ENCODE data around the gene CDK4. TPM values are rescaled to one million over a fixed set of nuclear protein-coding genes. Genes with fewer than 3 reads are reported as not detected.
"Not testable (repeated sequence)": the region's sequence is repeated elsewhere in the genome, so short reads cannot be mapped to it uniquely, and the experiment has no call there.

The CDK4 gene
- total RNA-seq, 4 donors from 2014 or later = 79.1 to 156 (median 99.0) TPM

DNA sequence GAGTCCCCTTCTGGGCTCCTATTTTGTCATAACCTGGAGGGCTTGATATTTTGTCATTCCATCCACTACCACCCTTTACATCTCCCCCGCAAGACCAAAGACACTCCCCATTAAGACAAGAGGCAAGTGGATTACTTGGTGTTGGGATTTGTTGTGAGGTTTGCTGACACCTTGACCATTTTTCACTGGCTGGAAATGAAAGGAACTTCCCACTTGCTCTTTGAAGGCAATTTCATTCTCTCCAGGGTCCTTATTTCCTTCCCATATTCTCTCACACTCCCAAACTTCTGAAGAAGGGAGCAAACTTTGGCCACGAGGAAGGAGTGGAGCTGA, 28.5 kb downstream of the CDK4 start:
- no peak for TF ChIP-seq POLR2A (IDR thresholded peaks at IDR 0.05)
- TF ChIP-seq EP300 (IDR thresholded peaks at IDR 0.05) = no peak
- TF ChIP-seq, protein P1, sequence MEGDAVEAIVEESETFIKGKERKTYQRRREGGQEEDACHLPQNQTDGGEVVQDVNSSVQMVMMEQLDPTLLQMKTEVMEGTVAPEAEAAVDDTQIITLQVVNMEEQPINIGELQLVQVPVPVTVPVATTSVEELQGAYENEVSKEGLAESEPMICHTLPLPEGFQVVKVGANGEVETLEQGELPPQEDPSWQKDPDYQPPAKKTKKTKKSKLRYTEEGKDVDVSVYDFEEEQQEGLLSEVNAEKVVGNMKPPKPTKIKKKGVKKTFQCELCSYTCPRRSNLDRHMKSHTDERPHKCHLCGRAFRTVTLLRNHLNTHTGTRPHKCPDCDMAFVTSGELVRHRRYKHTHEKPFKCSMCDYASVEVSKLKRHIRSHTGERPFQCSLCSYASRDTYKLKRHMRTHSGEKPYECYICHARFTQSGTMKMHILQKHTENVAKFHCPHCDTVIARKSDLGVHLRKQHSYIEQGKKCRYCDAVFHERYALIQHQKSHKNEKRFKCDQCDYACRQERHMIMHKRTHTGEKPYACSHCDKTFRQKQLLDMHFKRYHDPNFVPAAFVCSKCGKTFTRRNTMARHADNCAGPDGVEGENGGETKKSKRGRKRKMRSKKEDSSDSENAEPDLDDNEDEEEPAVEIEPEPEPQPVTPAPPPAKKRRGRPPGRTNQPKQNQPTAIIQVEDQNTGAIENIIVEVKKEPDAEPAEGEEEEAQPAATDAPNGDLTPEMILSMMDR (IDR thresholded peaks at IDR 0.05) = no peak
- no peak for DNase-seq (ENCODE audit: low spot score in 2 of 2)
- H3K4me1 ChIP-seq = peaks cover 0 to 22% (median 0%) of the 10 kb centered on the region in 4 donors
- H3K27me3 ChIP-seq = peaks cover 0 to 5% of the 10 kb centered on the region in 2 donors
- H3K27ac ChIP-seq = no peak overlapping the region
- no peaks in the 10 kb centered on the region for H3K9me3 ChIP-seq
- 63 to 71% methylated on average over 2 of the region's 2 CpGs for WGBS, 2 donors
- peaks cover 0 to 37% (median 10%) of the 10 kb centered on the region in 3 donors for H3K36me3 ChIP-seq
- no peak overlapping the region for H3K4me3 ChIP-seq

DNA sequence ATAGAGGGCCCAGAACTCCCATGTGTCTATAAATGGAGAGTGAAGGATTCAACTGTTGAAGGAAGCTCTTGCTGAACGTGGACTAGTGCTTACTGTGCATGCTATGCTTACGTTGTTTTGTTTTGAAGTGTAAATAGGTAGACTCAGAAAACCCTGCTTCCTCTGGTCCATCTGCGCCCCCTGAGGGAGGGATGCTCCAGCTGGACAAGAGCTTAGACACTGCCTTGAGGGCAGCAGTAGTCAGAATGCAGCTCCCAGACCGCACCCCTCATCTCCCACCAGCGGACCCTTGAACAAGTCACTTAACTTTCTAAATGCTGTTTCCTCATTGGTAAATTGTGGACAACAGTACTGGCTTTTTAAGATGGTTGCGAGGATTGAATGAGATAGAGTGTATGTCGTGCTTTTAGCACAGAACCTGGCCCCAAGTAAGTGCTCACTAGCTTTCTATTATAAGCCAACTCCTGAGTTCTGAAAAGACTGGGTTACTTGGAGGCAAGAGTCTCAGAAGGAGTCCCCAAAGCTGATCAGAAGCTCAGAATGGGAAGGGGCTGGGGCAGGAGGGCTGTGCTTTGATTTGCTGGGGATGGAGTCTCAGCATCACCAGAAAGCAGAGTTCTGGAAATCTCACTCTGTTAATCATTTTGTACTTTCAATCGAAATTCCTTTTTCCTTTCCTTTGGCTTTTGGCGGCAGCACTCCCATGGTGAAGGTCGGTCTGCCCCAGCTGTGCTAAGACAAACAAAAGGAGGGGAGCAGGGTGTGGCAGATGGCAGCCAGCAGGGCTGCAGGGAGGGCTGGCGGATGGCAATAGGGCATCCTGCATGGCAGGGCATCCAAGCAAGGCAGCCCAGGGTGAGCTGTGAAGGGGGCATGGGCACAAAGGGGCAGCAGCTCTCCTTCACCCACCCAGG, 29.1 kb downstream of the CDK4 start:
- Histone ChIP-seq H3K36me3 (peaks cover 0 to 43% (median 16%) of the 10 kb centered on the region in 3 donors), H3K27me3 (peaks cover 0 to 5% of the 10 kb centered on the region in 2 donors), H3K4me3 (no peak overlapping the region), H3K27ac (no peak overlapping the region), H3K9me3 (no peaks in the 10 kb centered on the region), H3K4me1 (peaks cover 0 to 22% (median 0%) of the 10 kb centered on the region in 4 donors)
- TF ChIP-seq, protein P1 (IDR thresholded peaks at IDR 0.05) = no peak
- TF ChIP-seq POLR2A (IDR thresholded peaks at IDR 0.05) = no peak
- no peak for TF ChIP-seq EP300 (IDR thresholded peaks at IDR 0.05)
- no peak for DNase-seq (ENCODE audit: low spot score in 2 of 2)
- WGBS, 2 donors = 50 to 59% methylated on average over 11 of the region's 11 CpGs

DNA sequence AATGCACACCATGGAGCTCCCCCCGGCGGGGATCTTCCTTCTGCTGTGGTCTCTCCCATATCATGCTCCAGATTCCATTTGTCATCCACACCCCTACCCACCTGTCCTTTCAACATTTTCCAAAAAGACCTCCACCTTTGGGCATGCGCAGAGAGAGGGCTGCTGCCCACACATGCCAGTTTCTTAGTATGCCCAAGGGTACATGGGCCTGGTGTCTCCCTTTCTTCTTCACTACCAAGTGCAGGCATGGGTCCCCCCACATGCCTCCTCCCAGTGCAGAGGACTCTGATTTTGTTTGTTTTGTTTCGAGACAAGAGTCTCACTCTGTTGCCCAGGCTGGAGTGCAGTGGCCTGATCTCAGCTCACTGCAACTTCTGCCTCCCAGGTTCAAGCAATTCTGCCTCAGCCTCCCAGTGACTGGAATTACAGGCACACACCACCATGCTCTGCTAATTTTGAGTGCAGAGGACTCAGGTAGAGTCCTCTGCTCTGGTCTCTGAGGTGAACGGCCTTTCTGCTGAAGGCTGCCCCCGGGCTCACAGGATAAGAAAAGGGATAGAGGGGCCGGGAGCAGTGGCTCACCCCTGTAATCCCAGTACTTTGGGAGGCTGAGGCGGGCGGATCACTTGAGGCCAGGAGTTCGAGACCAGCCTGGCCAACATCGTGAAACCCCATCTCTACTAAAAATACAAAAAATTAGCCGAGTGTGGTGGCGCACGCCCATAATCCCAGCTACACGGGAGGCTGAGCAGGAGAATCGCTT, 30.1 kb downstream of the CDK4 start:
- not testable (repeated sequence) for DNase-seq (ENCODE audit: low spot score in 2 of 2); H3K9me3 ChIP-seq; H3K4me3 ChIP-seq; H3K27ac ChIP-seq; H3K27me3 ChIP-seq
- 92% methylated on average over 16 of the region's 16 CpGs for WGBS, 2 donors
- Histone ChIP-seq H3K4me1 (peaks cover 0 to 15% (median 0%) of the 10 kb centered on the region in 4 donors), H3K36me3 (peaks cover 0 to 53% (median 23%) of the 10 kb centered on the region in 3 donors)

DNA sequence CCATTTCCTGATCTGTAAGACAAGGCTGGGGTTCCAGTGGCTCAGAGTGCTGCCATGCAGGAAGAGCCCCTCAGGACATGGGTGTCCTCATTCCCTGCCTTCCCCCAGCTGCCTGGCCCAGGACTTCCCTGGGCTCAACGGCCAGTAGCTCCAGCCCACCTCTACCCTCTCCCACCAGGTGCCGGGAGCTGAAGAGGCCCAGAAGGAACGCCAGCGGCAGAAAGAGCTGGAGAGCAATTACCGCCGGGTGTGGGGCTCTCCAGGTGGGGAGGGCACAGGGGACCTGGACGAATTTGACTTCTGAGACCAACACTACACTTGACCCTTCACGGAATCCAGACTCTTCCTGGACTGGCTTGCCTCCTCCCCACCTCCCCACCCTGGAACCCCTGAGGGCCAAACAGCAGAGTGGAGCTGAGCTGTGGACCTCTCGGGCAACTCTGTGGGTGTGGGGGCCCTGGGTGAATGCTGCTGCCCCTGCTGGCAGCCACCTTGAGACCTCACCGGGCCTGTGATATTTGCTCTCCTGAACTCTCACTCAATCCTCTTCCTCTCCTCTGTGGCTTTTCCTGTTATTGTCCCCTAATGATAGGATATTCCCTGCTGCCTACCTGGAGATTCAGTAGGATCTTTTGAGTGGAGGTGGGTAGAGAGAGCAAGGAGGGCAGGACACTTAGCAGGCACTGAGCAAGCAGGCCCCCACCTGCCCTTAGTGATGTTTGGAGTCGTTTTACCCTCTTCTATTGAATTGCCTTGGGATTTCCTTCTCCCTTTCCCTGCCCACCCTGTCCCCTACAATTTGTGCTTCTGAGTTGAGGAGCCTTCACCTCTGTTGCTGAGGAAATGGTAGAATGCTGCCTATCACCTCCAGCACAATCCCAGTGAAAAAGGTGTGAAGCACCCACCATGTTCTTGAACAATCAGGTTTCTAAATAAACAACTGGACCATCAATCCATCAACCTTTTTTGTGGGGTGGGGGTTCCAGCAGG, 31.2 kb downstream of the CDK4 start:
- 78 to 82% methylated on average over 10 to 11 of the region's 11 CpGs for WGBS, 2 donors
- TF ChIP-seq POLR2A (IDR thresholded peaks at IDR 0.05) (no peak), EP300 (IDR thresholded peaks at IDR 0.05) (no peak)
- TF ChIP-seq, protein P1 (IDR thresholded peaks at IDR 0.05) = no peak
- Histone ChIP-seq H3K36me3 (peaks cover 0 to 64% (median 25%) of the 10 kb centered on the region in 3 donors), H3K9me3 (no peaks in the 10 kb centered on the region), H3K4me1 (peaks cover 0 to 10% (median 0%) of the 10 kb centered on the region in 4 donors), H3K27ac (no peak overlapping the region), H3K27me3 (no peaks in the 10 kb centered on the region), H3K4me3 (no peak overlapping the region)
- DNase-seq (ENCODE audit: low spot score in 2 of 2) = no peak

All from tibial nerve (tissue), 4 donors.